HFF-Myc (cell line): ENCODE results near the gene WRAP73.

ENCODE experiments used
- DNase-seq: peaks from one replicate; pipeline ENCODE4 v3.0.0-alpha.2; 2011; ENCODE audit warnings: low read depth; ENCODE audit errors: extremely low read depth
- H3K4me3 ChIP-seq: replicated peaks from 2 replicates; pipeline ENCODE4 v1.5.1; 2011; ENCODE audit warnings: low read depth, mild to moderate bottlenecking, control low read depth, low read length
- CTCF ChIP-seq: IDR thresholded peaks from 2 replicates; pipeline ENCODE4 v1.5.1; 2012; ENCODE audit warnings: mild to moderate bottlenecking, low read depth, low read length, control low read depth; ENCODE audit errors: missing control alignments

The WRAP73 gene

GRCh38 chr1:3660704-3661103 is 10.8 kb upstream of the WRAP73 start:
- no peak overlapping the region for H3K4me3 ChIP-seq
- DNase-seq, result no peak
- no peak for TF ChIP-seq CTCF

GRCh38 chr1:3659093-3659492 is 9.2 kb upstream of the WRAP73 start:
- DNase-seq, result no peak
- TF ChIP-seq CTCF, result no peak
- no peak overlapping the region for H3K4me3 ChIP-seq

GRCh38 chr1:3658231-3658615 is 8.3 kb upstream of the WRAP73 start:
- no peak for TF ChIP-seq CTCF
- DNase-seq, result no peak
- H3K4me3 ChIP-seq, result no peak overlapping the region

GRCh38 chr1:3657578-3658230 is 7.8 kb upstream of the WRAP73 start:
- TF ChIP-seq CTCF, result no peak
- no peak for DNase-seq
- H3K4me3 ChIP-seq, result no peak overlapping the region

GRCh38 chr1:3657096-3657475 is 7.2 kb upstream of the WRAP73 start:
- DNase-seq, result no peak
- H3K4me3 ChIP-seq, result no peak overlapping the region
- no peak for TF ChIP-seq CTCF

GRCh38 chr1:3656450-3657095 is 6.7 kb upstream of the WRAP73 start:
- TF ChIP-seq CTCF, result no peak
- H3K4me3 ChIP-seq, result no peak overlapping the region
- DNase-seq, result no peak
